Measurements from ENCODE around the gene BSG. TPM values are rescaled to one million over a fixed set of nuclear protein-coding genes. Genes with fewer than 3 reads are reported as not detected.

Gene BSG
- total and polyA plus RNA-seq, 10 of the 15 experiments (the other 5 are each of a cell fraction or from before 2014, with no cell fraction given) = 2.8 to 297 (median 199) TPM

- TF ChIP-seq ETV6 (conservative IDR thresholded peaks at IDR 0.05 in 1 of 2, IDR thresholded peaks at IDR 0.05 in 1 of 2; ENCODE audit: borderline replicate concordance in 1 of 2, low read depth in 1 of 2) = no peak
- no peak for TF ChIP-seq CBX5 (IDR thresholded peaks at IDR 0.05; ENCODE audit: low read depth)
- TF ChIP-seq HDGF (IDR thresholded peaks at IDR 0.05) = no peak; the same call in 1 of the 2 replicates
- TF ChIP-seq WRNIP1 (IDR thresholded peaks at IDR 0.05; ENCODE audit: borderline replicate concordance, low read depth, low read length) = no peak
- TF ChIP-seq CHD1 (IDR thresholded peaks at IDR 0.05; ENCODE audit: low read depth, low read length) = no peak
These were observed 41.2 kb upstream of the BSG start (continued) for GRCh38 chr19:531009-531752.

GRCh38 chr19:531753-532560, 40.4 kb upstream of the BSG start, which contains the start of gene CDC34:
Gene CDC34 (plus strand): TSS chr19:531760. CDS start chr19:531932, 172 bp downstream.
- ChIA-PET RAD21 (ENCODE audit: unreplicated experiment) (interaction anchor here (2.1 to 2.4 kb wide), 3 partner anchors 21 to 43 kb away, joined by 7 to 17 read pairs (median 10); no protein-coding TSS in a partner anchor), POLR2A (interaction anchor here (0.6 to 2.9 kb wide), 6 partner anchors 21 to 148 kb away, joined by 3 to 13 read pairs (median 6); partner anchors contain the start of gene TPGS1), SMC1A (ENCODE audit: uncharacterized antibody, unreplicated experiment) (interaction anchor here (0.6 to 2.9 kb wide), 5 partner anchors 21 to 191 kb away, joined by 3 to 20 read pairs (median 3); no protein-coding TSS in a partner anchor), CTCF (interaction anchor here (0.7 to 7.4 kb wide), 10 partner anchors 11 to 75 kb away, joined by 3 to 42 read pairs (median 4); partner anchors contain the start of gene TPGS1)
- in situ Hi-C loops (cut with MboI) = no loop called here
- Histone ChIP-seq H3K79me2 (ENCODE audit: control insufficient read depth, insufficient read depth, low read length) (peaks cover 27% of the 10 kb centered on the region), H3K36me3 (ENCODE audit: control insufficient read depth in 2 of 2, insufficient read depth in 2 of 2, low read length in 1 of 2) (peaks cover 0 to 5% of the 10 kb centered on the region in 2 experiments; a peak in 3 of 4 replicates), H3K27me3 (replicated peaks in 1 of 2; ENCODE audit: control insufficient read depth in 2 of 2, insufficient read depth in 2 of 2, low read length in 1 of 2) (no peaks in the 10 kb centered on the region), H3K4me2 (ENCODE audit: control insufficient read depth, insufficient read depth) (peak within 1 kb of the TSS; percentile 89), H3K4me3 (peak within 1 kb of the TSS; percentile 97), H3K9me3 (replicated peaks; ENCODE audit: control insufficient read depth, insufficient read depth, low read length) (no peaks in the 10 kb centered on the region; the same call in 2 of the 3 replicates), H2AFZ (ENCODE audit: control insufficient read depth, low read depth, low read length) (peak within 1 kb of the TSS; percentile 99), H3K9ac (ENCODE audit: control insufficient read depth, insufficient read depth, low read length) (peak within 1 kb of the TSS; percentile 88), H3K4me1 (ENCODE audit: control insufficient read depth, insufficient read depth, low read length) (peaks cover 8% of the 10 kb centered on the region), H4K20me1 (ENCODE audit: control insufficient read depth, insufficient read depth) (no peaks in the 10 kb centered on the region), H3K27ac (ENCODE audit: control insufficient read depth, insufficient read depth) (peak within 1 kb of the TSS; percentile 65)
- 1% methylated on average over 43 of the region's 84 CpGs for WGBS (ENCODE audit: insufficient coverage, insufficient replicate concordance, low lambda C conversion rate, missing lambda C conversion rate)
- ATAC-seq (peak; percentile 18), FAIRE-seq (no peak), DNase-seq (ENCODE audit: low read depth, low spot score) (no peak)
- TF ChIP-seq POLR2A (IDR thresholded peaks at IDR 0.05; ENCODE audit: low read depth, low read length) = peak; percentile 80
- TF ChIP-seq YY1 (IDR thresholded peaks at IDR 0.05; ENCODE audit: low read depth, low read length) = peak; percentile 40; the same call in 1 of the 2 replicates
- 0 out of 4 replicates have a peak, but pooled peaks of 1 of the 2 experiments have one; percentile 47 for TF ChIP-seq SRF (IDR thresholded peaks at IDR 0.05; ENCODE audit: low read depth in 2 of 2, low read length in 2 of 2)
- 0 out of 2 replicates have a peak, but pooled peaks have one; percentile 17 for TF ChIP-seq LARP7 (IDR thresholded peaks at IDR 0.05)
- peak; percentile 86 for TF ChIP-seq SMARCA5 (IDR thresholded peaks at IDR 0.05)
- TF ChIP-seq KDM1A (IDR thresholded peaks at IDR 0.05; ENCODE audit: borderline replicate concordance) = no peak
- 0 out of 2 replicates have a peak, but pooled peaks have one; percentile 51 for TF ChIP-seq BACH1 (IDR thresholded peaks at IDR 0.05; ENCODE audit: borderline replicate concordance)
- no peak for TF ChIP-seq CEBPZ (IDR thresholded peaks at IDR 0.05; ENCODE audit: low read depth, low read length)
- 0 out of 2 replicates have a peak, but pooled peaks have one; percentile 18 for TF ChIP-seq NKRF (conservative IDR thresholded peaks at IDR 0.05)
- no TSS peak for BruUV-seq (replicated peaks)
- intact Hi-C loops (cut with micrococcal nuclease; ENCODE audit: unreplicated experiment) = loop anchor here (5.0 kb wide), 1 partner anchor 40 kb away; the partner anchor contains the start of gene BSG
